NOMO-1 treated with DMSO at 0.1 percent for 48 hours (cell line): ENCODE data around the gene CD48.
A peak's percentile ranks its signal among the peaks of the same experiment; 100 is the strongest.

ENCODE experiments used
- DNase-seq: peaks from one replicate; lab custom pipeline; 2025; ENCODE audit not compliant: unreplicated experiment; lab: John Stamatoyannopoulos, UW

The CD48 gene

DNA sequence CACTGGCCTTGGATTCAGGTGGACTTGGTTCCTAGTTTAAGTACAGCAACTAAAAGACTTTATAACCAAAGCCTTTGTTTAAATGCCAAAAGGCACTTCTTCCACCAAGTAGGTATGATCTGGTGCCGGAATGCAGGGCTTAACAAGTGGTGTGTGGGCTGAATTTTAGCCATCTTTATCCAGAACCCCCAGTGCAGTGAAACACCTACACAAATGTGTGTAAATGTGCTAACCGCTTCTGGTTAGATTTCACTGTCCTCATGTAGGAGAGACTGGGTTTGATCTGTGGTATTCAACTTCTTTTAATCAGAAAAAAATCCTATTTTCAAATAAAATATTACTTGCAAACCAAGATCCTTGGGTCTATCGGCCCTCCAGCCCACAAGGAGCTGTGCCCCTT lies 75.1 kb downstream of the CD48 start:
- no peak for DNase-seq

DNA sequence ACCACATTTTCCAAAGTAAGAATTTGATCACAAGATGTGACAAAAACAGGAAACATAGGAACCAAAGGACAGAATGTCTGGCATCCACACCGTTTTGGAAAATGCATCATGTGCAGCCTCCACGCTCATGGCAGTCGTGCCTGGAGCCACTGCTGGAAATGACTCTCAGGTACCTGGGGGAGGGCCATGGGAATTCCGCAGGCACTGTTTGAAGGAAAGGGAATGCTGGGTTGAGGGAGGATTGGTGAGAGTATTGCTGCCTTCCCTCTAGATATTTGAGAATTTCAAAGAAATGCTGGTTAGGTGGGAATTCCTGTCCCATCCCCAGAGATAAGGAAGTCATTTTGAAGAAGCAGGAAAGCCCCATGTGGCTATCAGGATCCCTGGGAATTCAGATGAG lies 75.5 kb downstream of the CD48 start:
- no peak for DNase-seq

DNA sequence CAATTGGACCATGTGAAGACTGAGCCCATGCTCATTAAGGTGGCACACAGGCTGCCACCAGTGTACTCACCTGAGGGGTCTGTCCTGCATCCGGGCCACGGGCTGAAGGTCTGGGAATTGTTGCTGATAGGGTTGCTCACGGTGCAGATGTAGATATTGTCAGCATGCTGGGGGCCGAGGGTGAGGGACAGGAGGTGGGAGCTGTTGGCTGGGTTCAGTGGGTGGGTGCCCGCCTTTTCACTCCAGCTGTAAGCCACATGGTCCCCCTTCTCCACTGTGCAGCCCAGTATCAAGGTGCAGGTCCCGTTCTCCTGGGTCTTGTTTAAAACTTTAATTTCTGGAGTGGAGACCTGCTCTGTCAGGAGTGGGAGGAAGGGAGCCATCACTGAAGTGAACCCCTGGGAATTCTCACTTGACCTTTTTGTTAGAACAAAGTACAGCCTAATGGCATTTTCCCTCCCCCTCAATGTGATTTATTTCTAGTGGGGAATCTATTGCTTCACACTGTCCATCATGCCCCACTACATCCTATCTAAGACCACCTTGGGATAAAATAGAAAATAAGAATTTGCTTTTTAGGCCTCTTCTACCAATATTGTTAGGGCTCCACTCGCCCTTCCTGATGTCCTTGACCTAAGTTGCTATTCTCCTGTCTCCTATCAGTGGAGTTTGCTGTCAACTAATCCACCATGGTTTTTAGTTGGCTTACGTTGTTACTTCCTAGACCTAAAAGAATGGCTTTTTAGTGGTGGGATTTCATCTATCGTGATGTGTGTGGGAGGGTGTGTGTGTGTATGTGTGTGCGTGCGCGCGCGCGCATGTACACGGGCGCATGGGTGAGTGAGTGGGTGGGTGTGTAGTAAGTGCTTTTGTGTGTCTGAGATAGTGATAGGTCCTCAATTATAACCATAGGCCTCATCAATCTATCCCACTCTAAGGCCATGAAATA lies 76.8 kb downstream of the CD48 start:
- DNase-seq, result no peak

DNA sequence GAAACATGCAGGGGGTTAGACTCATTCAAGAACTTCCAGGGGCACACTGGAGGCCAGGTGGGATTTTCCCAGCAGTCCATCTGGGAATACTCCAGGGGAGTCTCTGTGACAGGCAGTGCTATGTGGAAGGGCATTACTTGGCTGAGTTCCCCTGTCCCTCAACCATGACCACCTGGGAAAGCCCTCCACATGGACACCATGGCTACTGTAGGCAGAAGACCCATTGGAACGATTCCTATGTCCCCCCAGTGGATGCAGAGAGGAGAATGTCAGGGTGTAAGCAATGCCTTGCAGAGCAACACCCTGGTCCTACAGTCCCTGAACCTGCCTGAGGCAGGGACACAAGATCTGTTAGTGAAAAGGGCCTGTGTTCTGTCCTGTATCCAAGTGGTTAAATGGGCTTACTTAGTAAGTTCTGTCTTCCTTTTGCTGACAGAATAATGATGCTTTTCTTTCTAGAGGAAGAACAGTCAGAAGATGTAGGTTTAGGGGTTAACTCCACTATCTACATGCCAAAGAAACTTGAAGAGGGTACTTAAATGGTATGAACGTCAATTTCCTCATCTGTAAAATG lies 78.2 kb downstream of the CD48 start:
- DNase-seq, result no peak

DNA sequence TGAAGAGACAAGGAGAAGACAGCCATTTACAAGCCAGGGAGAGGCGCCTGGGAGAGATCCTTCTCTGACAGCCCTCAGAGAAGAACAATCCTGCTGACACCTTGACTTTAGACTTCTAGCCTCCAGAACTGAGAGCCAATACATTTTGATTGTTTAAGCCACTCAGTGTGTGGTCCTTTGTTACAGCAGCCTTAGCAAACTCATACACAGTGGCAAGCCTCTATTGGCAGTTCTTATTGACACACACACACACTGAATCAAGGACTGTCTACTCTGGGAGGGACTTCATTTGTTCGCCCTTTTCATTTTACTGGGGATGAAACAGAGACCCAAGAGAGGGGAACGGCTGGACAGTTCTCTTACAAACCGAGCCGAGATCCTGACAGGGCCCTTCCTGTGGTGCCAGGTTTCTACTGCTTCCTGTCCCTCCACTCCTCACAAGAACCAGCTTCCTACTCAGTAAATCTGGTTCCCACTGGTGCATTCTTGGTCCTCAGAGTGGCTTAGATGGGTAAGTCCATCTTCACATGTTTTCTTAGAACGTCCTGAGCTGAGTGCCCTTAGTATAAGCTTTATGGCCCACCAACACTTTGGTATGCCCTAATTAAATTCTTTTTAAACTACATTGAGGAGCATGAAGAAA lies 79.5 kb downstream of the CD48 start:
- DNase-seq, result no peak

DNA sequence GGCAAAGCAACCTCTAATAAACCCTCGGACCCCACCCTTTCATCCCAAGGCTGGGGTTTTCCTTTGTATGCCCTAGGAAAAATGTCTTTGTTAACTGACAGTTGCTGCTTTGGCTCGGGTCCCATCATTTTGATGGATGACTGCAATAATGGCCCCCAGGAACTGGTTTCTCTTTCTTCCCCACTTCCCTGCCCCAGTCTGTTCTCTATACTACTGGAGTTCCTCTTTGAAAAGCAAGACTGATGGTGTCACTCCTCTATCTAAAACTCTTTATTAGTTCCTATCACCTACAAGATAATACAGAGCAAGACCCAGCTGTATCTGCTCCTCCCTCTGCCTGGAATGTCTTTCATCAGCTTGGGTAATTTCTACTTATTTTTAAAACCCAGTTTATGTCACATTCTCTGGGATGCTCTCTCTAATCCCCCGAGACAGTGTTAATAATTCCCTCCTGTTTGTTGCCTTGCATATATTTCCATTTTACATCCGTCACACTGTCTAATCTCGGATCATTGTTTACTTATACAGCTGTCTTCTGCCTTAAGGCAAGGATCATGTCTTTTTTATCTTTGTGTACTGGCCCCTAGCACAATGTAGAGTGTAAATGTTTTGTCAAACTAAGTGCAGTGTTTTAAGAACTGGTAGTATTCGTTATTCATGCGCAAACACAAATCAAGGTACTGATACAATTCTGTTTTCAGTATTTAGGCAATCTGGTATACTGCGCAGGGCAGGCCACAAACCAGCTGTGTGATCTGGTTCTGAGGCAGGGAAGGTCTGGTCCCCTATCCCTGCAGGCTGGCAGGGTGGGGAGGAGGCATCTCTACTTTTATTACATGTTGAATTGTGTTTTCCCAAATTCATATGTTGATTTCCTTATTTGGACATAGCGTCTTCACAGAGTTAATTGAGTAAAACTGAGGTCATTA lies 80.8 kb downstream of the CD48 start:
- DNase-seq, result peak; percentile 27

DNA sequence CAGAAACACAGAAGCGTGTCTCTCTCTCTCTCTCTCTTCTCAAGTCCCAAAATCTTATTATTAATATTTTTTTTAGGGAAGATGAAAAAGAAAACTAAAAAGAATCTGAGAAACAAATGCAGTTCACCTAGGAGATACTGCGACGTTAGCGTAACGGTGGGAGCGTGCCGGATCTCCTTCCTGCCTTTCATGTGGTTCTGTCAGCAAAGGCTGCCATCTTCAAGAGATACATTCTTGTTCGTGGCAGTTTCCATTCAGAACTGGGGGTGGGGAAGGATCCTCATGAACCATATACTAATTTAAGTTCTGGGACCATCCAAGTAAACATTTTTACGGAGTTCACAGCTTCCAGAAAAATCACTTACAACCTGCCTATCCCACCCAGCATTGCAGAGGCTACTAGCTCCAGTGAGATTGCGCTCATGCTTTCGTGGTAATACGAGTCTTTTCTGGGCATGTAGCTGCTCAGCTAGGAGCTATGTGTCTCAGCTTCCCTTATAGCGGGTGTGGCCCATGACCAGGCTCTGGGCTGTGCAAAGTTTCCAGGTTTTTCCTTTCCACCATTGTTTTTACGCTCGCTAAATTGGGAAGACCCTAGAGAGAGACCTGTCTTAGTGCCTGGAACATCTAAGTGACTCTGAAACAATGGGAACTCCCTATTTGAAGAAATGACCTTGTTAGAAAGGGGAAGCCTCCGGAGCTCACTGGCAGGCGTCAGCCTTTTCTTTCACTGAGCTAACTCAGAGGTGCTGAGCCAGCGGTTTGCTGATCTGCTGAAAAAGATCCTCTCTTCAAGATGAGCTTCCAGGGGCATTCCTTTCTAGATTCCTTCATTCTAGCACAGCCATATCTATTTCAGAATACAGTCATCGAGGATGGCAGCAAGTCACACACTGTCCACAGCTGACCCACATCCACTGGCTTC lies 82.1 kb downstream of the CD48 start:
- peak; percentile 49 for DNase-seq

DNA sequence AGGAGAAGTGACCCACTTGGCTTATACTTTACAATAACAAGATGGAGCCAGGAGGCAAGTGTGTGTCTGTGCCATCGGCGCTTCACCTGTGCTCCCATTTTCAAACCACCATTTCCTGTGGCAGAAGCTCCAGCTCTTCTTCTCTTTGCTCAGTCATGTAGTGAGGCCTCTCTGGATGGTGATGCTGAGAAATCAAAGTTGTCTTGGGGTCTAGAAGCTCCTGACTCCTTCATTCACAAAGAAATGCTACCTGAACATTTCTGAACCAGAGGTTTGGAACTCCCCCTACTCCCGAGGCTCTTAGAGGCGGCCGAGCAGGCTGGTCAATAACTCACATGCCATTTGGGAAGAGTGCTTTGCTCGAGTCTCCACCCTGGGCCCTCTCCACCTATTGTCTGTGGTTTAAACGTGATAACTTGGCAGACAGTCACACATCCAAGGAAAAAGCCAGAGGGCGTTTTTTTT lies 82.8 kb downstream of the CD48 start:
- DNase-seq, result no peak
